Stomach smooth muscle (tissue), 2 donors: ENCODE results near the gene EIF2B2.

ENCODE experiments used
- H3K27ac ChIP-seq: one replicate; pipeline ENCODE4 v1.7.0; 2013; ENCODE audit warnings: mild to moderate bottlenecking, low read length, inconsistent platforms
- H3K27me3 ChIP-seq, 2 donors: one replicate each; pipeline ENCODE4 v1.7.0; 2013; ENCODE audit warnings: low read length in 2 of 2; ENCODE audit not compliant: insufficient read depth in 2 of 2, control insufficient read depth in 1 of 2
- H3K36me3 ChIP-seq, 2 donors: one replicate each; pipeline ENCODE4 v1.7.0; 2013; ENCODE audit warnings: low read length in 2 of 2; ENCODE audit not compliant: control insufficient read depth in 2 of 2, insufficient read depth in 2 of 2
- H3K4me1 ChIP-seq: one replicate; pipeline ENCODE4 v1.7.0; 2013; ENCODE audit warnings: low read length; ENCODE audit not compliant: control insufficient read depth, insufficient read depth
- H3K4me3 ChIP-seq, 2 donors: one replicate each; pipeline ENCODE4 v1.7.0; 2013; ENCODE audit warnings: low read length in 2 of 2
- H3K9ac ChIP-seq, 2 donors: one replicate each; pipeline ENCODE4 v1.7.0; 2013; ENCODE audit warnings: low read length in 2 of 2, mild to moderate bottlenecking in 1 of 2
- H3K9me3 ChIP-seq, 2 donors: one replicate each; pipeline ENCODE4 v1.7.0; 2013; ENCODE audit warnings: low read length in 2 of 2; ENCODE audit not compliant: control insufficient read depth in 2 of 2
- donor health status: healthy.
- donor health status: Pancreatic carcinoma.

EIF2B2 gene

DNA sequence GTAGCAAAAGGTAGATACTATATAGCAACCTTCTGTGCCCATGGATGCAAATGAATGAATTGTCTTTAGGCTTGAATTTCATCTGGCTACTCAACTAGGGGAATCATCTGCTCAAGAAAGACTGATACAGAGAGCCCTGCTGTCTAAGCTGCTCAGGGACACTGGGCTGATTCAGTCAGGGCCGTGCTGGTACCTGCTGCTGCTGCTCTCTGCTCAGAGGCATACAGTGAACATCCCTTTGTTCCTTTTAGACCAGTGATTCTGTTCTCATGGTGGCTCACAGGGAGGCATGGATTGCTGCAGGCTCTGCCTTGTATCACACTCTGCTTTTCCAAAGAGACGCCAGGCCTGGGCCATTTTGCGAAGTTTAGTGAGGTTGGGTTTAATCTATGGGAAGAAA lies 14.1 kb downstream of the EIF2B2 start:
- H3K27ac ChIP-seq = no peak overlapping the region
- H3K36me3 ChIP-seq = peaks cover 52 to 55% of the 10 kb centered on the region in 2 donors

DNA sequence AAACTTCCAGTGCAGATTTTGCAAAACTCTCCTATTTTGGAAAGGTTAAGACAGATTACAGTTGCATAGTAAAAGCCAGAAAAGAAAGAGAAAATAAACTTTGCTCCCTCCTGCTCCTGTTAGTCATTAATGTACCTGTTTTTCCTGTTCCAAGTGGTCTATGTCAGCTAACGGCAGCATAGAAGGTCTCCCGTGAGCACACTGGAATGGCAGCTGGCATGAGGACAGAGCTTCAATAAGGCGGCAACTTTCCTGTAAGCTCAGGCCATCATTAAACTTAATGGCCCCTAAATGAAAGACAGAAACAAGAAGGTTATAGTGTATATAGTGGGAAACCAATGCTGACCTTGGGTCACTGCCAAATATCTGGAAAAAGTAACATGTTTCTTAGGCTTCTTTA lies 16.0 kb downstream of the EIF2B2 start:
- Histone ChIP-seq H3K27ac (no peak overlapping the region), H3K9ac (no peak overlapping the region), H3K9me3 (no peaks in the 10 kb centered on the region), H3K4me3 (no peak overlapping the region), H3K36me3 (peaks cover 56 to 61% of the 10 kb centered on the region in 2 donors), H3K4me1 (no peaks in the 10 kb centered on the region), H3K27me3 (no peaks in the 10 kb centered on the region)

More for the DNA sequence above, 14.1 kb downstream of the EIF2B2 start:
- Histone ChIP-seq H3K4me3 (no peak overlapping the region), H3K27me3 (no peaks in the 10 kb centered on the region), H3K4me1 (peaks cover under 1% of the 10 kb centered on the region), H3K9ac (no peak overlapping the region), H3K9me3 (no peaks in the 10 kb centered on the region)

DNA sequence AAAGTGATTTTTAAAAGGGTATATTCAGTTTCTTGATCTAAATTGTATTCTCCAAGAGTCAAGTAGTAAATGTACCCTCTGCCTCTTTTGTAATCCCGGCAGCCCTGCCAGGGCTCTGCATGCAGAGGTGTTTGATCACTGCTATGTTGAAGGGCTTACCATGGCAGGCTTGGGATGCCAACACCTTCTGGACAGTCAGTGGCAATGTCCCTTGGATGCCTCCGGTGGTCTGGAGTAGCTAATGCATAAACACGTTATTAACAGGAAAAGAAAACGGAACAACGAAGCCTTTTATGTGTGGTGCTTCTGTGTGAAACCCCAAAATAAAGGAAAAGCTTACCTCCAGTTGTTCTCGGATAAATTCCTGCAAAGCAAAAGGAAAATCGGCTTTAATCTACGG lies 19.9 kb downstream of the EIF2B2 start:
- H3K4me3 ChIP-seq = no peak overlapping the region
- no peak overlapping the region for H3K27ac ChIP-seq
- H3K36me3 ChIP-seq = peaks cover 36 to 37% of the 10 kb centered on the region in 2 donors
- H3K4me1 ChIP-seq = no peaks in the 10 kb centered on the region
- no peaks in the 10 kb centered on the region for H3K27me3 ChIP-seq
- no peak overlapping the region for H3K9ac ChIP-seq
- no peaks in the 10 kb centered on the region for H3K9me3 ChIP-seq

DNA sequence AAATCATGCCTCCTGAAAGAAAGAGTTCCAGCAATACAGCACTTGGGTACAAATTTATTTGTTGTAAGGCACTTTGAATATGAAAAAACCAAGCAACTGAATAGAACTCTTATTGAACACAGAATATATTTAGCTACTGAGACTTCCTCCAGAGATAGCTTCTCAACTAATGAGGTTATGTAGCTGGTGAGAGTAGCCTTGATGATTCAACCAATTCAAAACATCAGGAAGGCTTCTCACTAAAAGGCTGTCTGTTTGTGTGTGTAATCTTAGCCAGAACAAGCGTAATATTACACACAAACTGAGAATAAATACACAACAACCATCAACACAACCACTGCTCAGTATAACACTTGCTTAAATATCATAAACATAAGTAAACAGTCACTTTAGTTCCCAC lies 20.4 kb downstream of the EIF2B2 start:
- no peaks in the 10 kb centered on the region for H3K9me3 ChIP-seq
- peaks cover 34 to 35% of the 10 kb centered on the region in 2 donors for H3K36me3 ChIP-seq
- no peaks in the 10 kb centered on the region for H3K4me1 ChIP-seq
- H3K9ac ChIP-seq = no peak overlapping the region
- no peaks in the 10 kb centered on the region for H3K27me3 ChIP-seq
- no peak overlapping the region for H3K27ac ChIP-seq
- no peak overlapping the region for H3K4me3 ChIP-seq

DNA sequence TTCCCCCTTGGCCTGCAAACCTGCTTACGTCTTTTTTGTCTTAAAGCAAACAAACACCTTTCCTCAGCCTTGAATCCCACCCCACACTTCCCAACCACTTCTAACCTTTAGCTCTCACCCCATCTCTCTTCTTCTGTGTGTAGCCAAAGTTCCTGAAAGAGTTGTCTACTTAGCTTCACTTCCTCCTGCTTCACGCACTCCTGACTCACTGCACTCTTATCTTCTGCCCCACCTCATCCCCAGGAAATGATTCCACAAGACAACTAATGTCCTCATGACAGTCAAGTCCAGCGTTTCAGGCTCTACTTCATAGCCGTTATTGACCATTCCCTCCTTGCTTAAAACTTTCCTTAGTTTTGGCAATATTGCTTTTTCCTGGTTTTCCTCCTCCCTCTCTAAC lies 22.4 kb downstream of the EIF2B2 start:
- Histone ChIP-seq H3K4me1 (no peaks in the 10 kb centered on the region), H3K9me3 (no peaks in the 10 kb centered on the region), H3K36me3 (peaks cover 29% of the 10 kb centered on the region in 2 donors), H3K9ac (no peak overlapping the region), H3K27me3 (no peaks in the 10 kb centered on the region), H3K4me3 (no peak overlapping the region), H3K27ac (no peak overlapping the region)

DNA sequence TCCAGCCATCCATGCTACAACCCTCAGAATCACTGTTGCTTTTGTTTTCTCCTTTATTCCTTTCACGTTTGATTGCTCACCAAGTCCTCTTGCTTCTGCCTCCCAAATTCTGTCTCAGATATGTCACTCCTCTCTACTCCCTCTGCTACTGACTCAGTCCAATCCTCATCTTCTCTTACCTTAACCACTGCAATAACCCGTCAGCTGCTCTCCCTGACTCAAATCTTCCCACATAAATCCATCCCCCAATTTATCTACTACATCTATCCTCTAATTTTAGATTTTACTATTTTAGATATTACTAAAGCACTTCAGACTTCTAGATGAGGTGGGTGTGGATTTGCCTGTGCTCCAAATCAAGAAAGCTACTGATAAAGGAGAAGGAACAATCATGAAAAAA lies 23.2 kb downstream of the EIF2B2 start:
- H3K36me3 ChIP-seq = peaks cover 23 to 34% of the 10 kb centered on the region in 2 donors
- no peak overlapping the region for H3K4me3 ChIP-seq
- H3K27me3 ChIP-seq = no peaks in the 10 kb centered on the region
- no peak overlapping the region for H3K9ac ChIP-seq
- H3K9me3 ChIP-seq = no peaks in the 10 kb centered on the region
- no peaks in the 10 kb centered on the region for H3K4me1 ChIP-seq
- no peak overlapping the region for H3K27ac ChIP-seq

DNA sequence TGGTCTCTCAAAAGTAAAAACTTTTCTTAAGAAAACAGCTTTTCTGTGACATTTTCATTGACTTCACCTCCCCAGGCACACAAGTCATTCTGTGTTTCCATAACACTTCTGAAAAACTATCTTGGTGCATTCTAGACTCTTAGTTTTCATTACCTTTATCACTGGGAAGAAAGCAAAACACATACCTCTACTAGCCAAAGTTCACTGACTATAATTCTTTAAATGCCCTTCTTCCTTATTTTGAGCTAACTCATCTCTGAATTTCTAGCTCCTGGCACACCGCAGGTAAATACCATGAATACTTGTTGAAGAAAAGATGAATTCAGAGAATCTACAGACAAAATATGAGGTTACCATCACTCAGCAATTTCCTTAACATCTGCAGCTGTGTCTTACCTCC lies 27.4 kb downstream of the EIF2B2 start:
- Histone ChIP-seq H3K9me3 (no peaks in the 10 kb centered on the region), H3K27ac (no peak overlapping the region), H3K4me3 (no peak overlapping the region), H3K9ac (no peak overlapping the region), H3K4me1 (no peaks in the 10 kb centered on the region), H3K36me3 (peaks cover 26 to 36% of the 10 kb centered on the region in 2 donors), H3K27me3 (no peaks in the 10 kb centered on the region)

DNA sequence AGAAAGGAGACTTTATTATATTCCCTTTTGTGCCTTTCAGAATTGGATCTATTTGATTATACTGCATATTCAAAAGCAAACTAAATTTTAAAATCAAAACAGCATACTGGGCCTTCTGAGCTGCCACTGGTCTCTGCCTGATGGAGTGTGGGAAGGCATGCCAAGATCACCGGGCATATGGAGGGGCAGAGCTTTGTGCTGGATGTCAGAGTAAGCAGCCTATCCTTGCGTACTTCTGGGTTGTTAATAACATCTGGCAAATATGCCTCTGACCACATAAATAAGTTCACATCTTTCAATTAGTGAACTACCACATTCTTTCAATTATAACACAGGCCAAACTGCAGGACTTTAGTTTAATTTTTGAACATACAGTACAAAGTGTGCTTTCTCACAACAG lies 30.2 kb downstream of the EIF2B2 start:
- no peaks in the 10 kb centered on the region for H3K9me3 ChIP-seq
- no peaks in the 10 kb centered on the region for H3K27me3 ChIP-seq
- no peak overlapping the region for H3K27ac ChIP-seq

DNA sequence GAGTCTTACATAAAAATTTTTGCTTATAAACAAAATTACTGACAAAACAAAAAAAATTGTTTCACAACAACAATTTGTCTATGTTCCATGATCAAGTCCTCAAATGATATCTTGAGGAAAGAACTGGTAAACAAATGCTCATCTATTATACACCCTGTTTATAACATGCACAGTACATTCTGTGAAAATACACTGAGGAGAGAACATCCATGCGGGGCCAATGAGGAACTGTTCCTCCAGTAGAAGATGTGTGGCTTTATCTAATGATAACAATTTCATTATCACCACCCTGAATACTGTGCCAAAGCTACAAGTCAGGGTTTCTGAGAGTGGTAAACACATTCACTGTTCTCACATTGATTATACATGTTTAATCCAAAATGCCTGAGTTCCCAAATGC lies 37.8 kb downstream of the EIF2B2 start:
- H3K4me3 ChIP-seq = no peak overlapping the region
- no peak overlapping the region for H3K27ac ChIP-seq
- no peaks in the 10 kb centered on the region for H3K4me1 ChIP-seq
- H3K9ac ChIP-seq = no peak overlapping the region
- H3K36me3 ChIP-seq = peaks cover 15 to 19% of the 10 kb centered on the region in 2 donors
- no peaks in the 10 kb centered on the region for H3K9me3 ChIP-seq
- no peaks in the 10 kb centered on the region for H3K27me3 ChIP-seq

More for the DNA sequence above, 30.2 kb downstream of the EIF2B2 start:
- H3K9ac ChIP-seq = no peak overlapping the region
- H3K4me3 ChIP-seq = no peak overlapping the region
- no peaks in the 10 kb centered on the region for H3K4me1 ChIP-seq
- peaks cover 29 to 43% of the 10 kb centered on the region in 2 donors for H3K36me3 ChIP-seq

DNA sequence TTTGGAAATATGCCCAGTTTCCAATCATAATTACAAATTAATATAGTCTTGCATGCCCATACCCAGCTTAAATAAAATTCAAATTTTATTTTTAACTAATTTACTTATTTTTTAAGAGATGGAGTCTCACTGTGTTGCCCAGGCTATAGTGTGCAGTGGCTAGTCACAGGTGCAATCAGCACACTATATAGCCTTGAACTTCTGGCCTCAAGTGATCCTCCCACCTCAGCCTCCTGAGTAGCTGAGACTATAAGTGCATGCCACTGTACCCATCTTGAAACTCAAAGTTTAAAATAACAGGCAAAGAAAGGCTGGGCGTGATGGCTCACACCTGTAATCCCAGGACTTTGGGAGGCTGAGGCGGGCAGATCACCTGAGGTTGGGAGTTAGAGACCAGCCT lies 38.2 kb downstream of the EIF2B2 start:
- H3K4me1 ChIP-seq = no peaks in the 10 kb centered on the region
- no peak overlapping the region for H3K9ac ChIP-seq
- no peaks in the 10 kb centered on the region for H3K9me3 ChIP-seq
- H3K27me3 ChIP-seq = no peaks in the 10 kb centered on the region
- H3K36me3 ChIP-seq = peaks cover 11 to 16% of the 10 kb centered on the region in 2 donors
- no peak overlapping the region for H3K27ac ChIP-seq
- H3K4me3 ChIP-seq = no peak overlapping the region

DNA sequence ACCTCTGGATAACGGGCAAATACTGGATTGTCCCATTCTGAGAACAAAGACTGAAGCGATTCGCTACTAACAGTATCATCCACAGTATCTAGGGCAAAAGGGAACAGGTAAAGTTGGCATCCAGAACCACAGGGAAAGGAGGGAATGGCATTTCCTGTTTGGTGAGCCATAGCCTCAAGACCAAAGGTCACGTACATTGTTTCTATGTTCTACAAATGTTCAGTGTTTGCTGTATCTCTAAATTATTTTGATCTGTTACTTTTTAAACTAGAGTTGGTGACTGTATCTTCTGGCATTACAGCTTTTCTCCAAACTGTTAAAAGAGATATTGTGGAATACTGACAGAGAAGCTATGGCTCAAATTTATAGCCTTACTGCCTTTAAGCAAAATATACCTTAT lies 38.9 kb downstream of the EIF2B2 start:
- H3K27me3 ChIP-seq = no peaks in the 10 kb centered on the region
- H3K4me3 ChIP-seq = no peak overlapping the region
- H3K4me1 ChIP-seq = no peaks in the 10 kb centered on the region
- H3K9ac ChIP-seq = no peak overlapping the region
- H3K9me3 ChIP-seq = no peaks in the 10 kb centered on the region
- H3K36me3 ChIP-seq = peaks cover 9 to 16% of the 10 kb centered on the region in 2 donors
- H3K27ac ChIP-seq = no peak overlapping the region
